ENCODE data around the gene RACK1. TPM values are rescaled to one million over a fixed set of nuclear protein-coding genes. Genes with fewer than 3 reads are reported as not detected.

Gene RACK1
- total and polyA plus RNA-seq, 2 of the 8 experiments (the other 6 are each of a cell fraction or from before 2014, with no cell fraction given): 2,589 to 7,971 TPM

DNA sequence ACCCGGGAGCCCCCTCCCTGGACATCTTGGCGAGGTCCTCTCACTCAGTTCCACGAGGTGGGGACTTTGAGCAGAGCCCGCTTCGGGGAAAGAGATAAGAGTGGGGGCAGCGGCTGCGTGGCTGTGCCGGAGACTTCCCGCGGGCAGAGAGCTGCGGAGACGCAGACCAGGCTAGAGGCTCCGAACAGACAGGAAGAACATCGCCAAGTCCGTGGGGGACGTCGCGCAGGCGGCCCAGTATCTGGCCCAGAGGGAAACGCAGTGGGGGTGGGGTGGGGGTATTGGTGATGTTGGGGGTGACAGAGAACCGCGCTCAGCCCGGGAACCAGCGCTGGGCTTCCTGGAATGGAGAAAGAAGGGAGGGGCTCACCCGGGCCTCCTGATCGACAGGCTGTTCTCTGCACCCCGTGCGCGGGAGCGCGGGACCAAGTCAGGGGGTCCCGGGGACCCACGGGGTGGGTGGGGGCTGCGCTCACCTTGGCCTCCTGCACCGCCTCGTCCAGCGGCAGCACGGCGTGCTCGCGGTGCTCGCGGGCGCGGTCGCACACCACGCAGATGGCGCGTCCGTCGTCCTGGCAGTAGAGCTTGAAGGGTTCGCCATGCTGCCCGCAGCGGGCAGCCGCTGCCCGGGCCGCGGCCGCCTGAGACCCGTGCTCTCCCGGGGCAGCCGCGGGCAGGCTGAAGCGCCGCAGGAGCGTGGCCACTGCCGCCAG is 39.4 kb downstream of the RACK1 start:
- no peaks in the 10 kb centered on the region for H3K79me1 ChIP-seq (ENCODE audit: low read depth, low read length)
- peaks cover 0 to 16% (median 9%) of the 10 kb centered on the region in 4 experiments; a peak in 6 of 7 replicates for H3K4me1 ChIP-seq (replicated peaks in 1 of 4; ENCODE audit: control insufficient read depth in 3 of 4, insufficient read depth in 4 of 4, low read length in 3 of 4)
- DNase-seq (ENCODE audit: low read depth in 1 of 2, low spot score in 2 of 2) (no peak), FAIRE-seq (no peak)
- H2BK15ac ChIP-seq (ENCODE audit: low read length): no peak overlapping the region; the same call in 1 of the 2 replicates
- H2AFZ ChIP-seq (ENCODE audit: low read length): no peak overlapping the region
- H3K36me3 ChIP-seq (ENCODE audit: control insufficient read depth in 2 of 4, insufficient read depth in 4 of 4, low read length in 3 of 4): peaks cover 0 to 7% (median 0%) of the 10 kb centered on the region in 4 experiments; a peak in 1 of 8 replicates
- H2AK5ac ChIP-seq (ENCODE audit: low read depth, low read length): no peak overlapping the region
- no peak overlapping the region for H3K23ac ChIP-seq (ENCODE audit: insufficient read length)
- peaks cover 24% of the 10 kb centered on the region for H3K23me2 ChIP-seq (ENCODE audit: low read depth, low read length)
- no peak overlapping the region for H4K8ac ChIP-seq (ENCODE audit: extremely low read depth, insufficient read depth, low read length)
- H3K9me3 ChIP-seq (ENCODE audit: insufficient read depth in 2 of 2, low read depth in 1 of 2, low read length in 1 of 2): no peaks in the 10 kb centered on the region
- no peak overlapping the region; the same call in 1 of the 2 replicates for H3K18ac ChIP-seq (ENCODE audit: extremely low read depth, low read length)
- no peak overlapping the region for H2BK120ac ChIP-seq (replicated peaks; ENCODE audit: low read depth, low read length)
- no peak overlapping the region for H2BK20ac ChIP-seq (ENCODE audit: low read length)
- WGBS, 2 experiments (ENCODE audit: extremely low coverage in 1 of 2, insufficient coverage in 1 of 2, insufficient read length in 1 of 2, insufficient replicate concordance in 2 of 2, low coverage in 1 of 2, low lambda C conversion rate in 2 of 2, missing lambda C conversion rate in 1 of 2): 9% methylated on average over 29 of the region's 67 CpGs; no CpG with 5 or more reads in 1 of the 2 experiments
- no peak overlapping the region for H2BK5ac ChIP-seq (ENCODE audit: low read depth, low read length)
- no peak overlapping the region for H3K27ac ChIP-seq (ENCODE audit: low read depth, low read length)
- no peak overlapping the region for H3K4ac ChIP-seq (replicated peaks; ENCODE audit: insufficient read length, low read depth, low read length)
- peak overlapping the region; percentile 68; the same call in 1 of the 2 replicates for H2BK12ac ChIP-seq (ENCODE audit: low read depth, low read length)
- H4K5ac ChIP-seq (ENCODE audit: insufficient read length, low read depth, low read length): no peak overlapping the region
- peak overlapping the region; percentile 93 to 99 for H3K4me2 ChIP-seq (ENCODE audit: insufficient read depth in 1 of 2, low read depth in 2 of 2, low read length in 2 of 2)
- no peak overlapping the region for H3K56ac ChIP-seq (replicated peaks; ENCODE audit: insufficient read length, low read depth, low read length)
- no peak overlapping the region for H3K14ac ChIP-seq (ENCODE audit: insufficient read length)
- peaks cover 32 to 72% (median 59%) of the 10 kb centered on the region in 4 experiments for H3K27me3 ChIP-seq (replicated peaks in 1 of 4; ENCODE audit: control insufficient read depth in 3 of 4, extremely low read depth in 1 of 4, insufficient read depth in 3 of 4, low read length in 3 of 4)
- peak overlapping the region; percentile 55 to 87 (median 80) for H3K4me3 ChIP-seq (ENCODE audit: extremely low read depth in 1 of 4, insufficient read depth in 2 of 4, low read depth in 3 of 4, low read length in 4 of 4)
- POLR2A ChIA-PET (ENCODE audit: partially characterized antibody): interaction anchor here (1.3 to 8.4 kb wide), 5 partner anchors 12 to 57 kb away, joined by 5 to 90 read pairs (median 32); partner anchors contain the start of genes RACK1 and TRIM52
- no peak overlapping the region for H3K9ac ChIP-seq (replicated peaks in 1 of 4; ENCODE audit: extremely low read depth in 1 of 4, low read depth in 3 of 4, low read length in 3 of 4)
- no peaks in the 10 kb centered on the region for H3K79me2 ChIP-seq (ENCODE audit: control insufficient read depth in 1 of 2, insufficient read depth in 2 of 2, low read length in 2 of 2)
- H4K91ac ChIP-seq (replicated peaks; ENCODE audit: insufficient read length, low read length): no peak overlapping the region
- CTCF ChIA-PET (ENCODE audit: partially characterized antibody): interaction anchor here (0.8 to 14.5 kb wide), 4 partner anchors 8 to 70 kb away, joined by 3 to 197 read pairs (median 4); partner anchors contain the start of gene TRIM41
- peaks cover 2 to 3% of the 10 kb centered on the region in 2 experiments for H4K20me1 ChIP-seq (replicated peaks in 1 of 2; ENCODE audit: control insufficient read depth in 1 of 2, insufficient read depth in 2 of 2, low read length in 2 of 2)
- no peak for TF ChIP-seq JUN (IDR thresholded peaks at IDR 0.05; ENCODE audit: low read depth, low read length)
- no peak for TF ChIP-seq CHD2 (IDR thresholded peaks at IDR 0.05; ENCODE audit: low read length)
- TF ChIP-seq RXRA (IDR thresholded peaks at IDR 0.05; ENCODE audit: insufficient read depth, low read depth, low read length): no peak
- no peak for TF ChIP-seq YY1 (IDR thresholded peaks at IDR 0.05; ENCODE audit: low read depth, low read length)
- TF ChIP-seq SIX5 (IDR thresholded peaks at IDR 0.05; ENCODE audit: low read depth, low read length): no peak
- TF ChIP-seq TBP (IDR thresholded peaks at IDR 0.05; ENCODE audit: low read depth, low read length): no peak
- TF ChIP-seq SIN3A (conservative IDR thresholded peaks at IDR 0.05 in 1 of 2, IDR thresholded peaks at IDR 0.05 in 1 of 2; ENCODE audit: low read depth in 1 of 2, low read length in 2 of 2): no peak
- no peak for TF ChIP-seq RBBP5 (IDR thresholded peaks at IDR 0.05; ENCODE audit: borderline replicate concordance, low read depth, low read length)
- TF ChIP-seq CTCF (IDR thresholded peaks at IDR 0.05; ENCODE audit: control extremely low read depth in 1 of 3, insufficient read depth in 1 of 3, low read depth in 1 of 3, low read length in 3 of 3): no peak
